NCI-H82 (cell line): Measurements from ENCODE around the gene RXRB.
A peak's percentile ranks its signal among the peaks of the same experiment; 100 is the strongest.

Experiments used
- DNase-seq: peaks from one replicate; lab custom pipeline; 2025; lab: John Stamatoyannopoulos, UW

The RXRB gene

DNA sequence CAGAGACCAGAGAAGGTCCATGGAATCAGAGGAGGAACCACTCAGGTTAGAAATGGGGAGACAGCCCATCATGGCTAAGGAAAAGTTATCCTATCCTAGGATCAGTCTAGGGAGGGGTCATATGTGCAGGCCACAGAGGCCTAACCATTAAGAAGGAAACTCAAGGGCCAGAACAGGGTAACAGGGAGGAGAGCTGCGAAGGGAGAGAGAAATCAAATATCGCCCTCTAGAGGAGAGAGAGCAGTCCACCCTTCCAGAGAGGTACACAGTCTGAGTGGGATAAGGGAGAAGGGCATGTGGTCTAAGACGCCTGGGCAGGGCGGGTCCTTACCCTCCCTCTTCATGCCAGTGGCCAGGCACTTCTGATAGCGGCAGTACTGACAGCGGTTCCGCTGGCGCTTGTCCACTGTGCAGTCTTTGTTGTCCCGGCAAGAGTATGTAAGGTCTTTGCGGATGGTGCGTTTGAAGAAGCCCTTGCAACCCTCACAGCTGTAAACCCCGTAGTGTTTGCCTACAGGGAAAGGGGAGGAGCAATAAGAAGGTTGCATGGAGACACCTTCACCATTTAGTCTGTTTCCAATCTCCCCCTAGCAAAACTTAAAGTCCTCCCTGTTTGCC is 2.9 kb downstream of the RXRB start:
- peak; percentile 88 for DNase-seq

DNA sequence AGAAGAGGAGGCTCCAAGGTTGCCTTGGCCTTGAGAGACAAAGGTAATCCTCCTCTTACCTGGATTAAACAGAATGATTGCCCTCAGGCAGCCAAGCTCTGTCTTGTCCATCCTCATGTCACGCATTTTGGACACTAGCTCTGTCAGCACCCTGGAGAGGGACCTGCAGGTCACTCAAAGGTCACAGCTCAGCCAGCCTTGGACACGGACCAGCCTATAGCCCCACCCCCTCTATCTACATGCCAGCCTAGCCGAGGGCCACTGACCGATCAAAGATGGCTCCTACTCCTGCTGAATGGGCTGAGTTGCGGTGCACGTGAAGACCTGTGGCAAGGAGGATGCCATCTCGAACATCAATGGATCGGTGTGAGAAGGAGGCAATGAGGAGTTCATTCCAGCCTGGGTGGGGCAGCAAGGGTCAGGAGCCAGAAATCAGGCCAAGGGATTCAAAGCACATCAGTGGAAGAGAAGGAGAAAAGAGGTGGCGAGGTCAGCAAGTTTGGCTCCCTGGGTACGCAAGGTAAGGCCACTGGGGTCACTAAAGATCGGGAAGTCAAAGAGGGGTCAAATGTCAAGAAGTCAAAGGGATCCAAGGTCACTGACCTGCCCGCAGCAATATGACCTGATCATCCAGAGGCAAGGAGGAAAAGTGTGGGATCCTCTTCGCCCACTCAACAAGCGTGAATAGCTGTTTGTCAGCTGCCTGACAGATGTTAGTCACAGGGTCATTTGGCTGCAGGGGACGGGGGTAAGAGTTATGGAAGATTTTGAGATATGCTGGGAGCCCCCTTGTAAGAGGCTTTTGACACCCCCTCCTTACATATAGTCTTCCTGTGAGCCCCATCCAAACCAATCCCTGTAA is 4.9 kb downstream of the RXRB start:
- DNase-seq = no peak

DNA sequence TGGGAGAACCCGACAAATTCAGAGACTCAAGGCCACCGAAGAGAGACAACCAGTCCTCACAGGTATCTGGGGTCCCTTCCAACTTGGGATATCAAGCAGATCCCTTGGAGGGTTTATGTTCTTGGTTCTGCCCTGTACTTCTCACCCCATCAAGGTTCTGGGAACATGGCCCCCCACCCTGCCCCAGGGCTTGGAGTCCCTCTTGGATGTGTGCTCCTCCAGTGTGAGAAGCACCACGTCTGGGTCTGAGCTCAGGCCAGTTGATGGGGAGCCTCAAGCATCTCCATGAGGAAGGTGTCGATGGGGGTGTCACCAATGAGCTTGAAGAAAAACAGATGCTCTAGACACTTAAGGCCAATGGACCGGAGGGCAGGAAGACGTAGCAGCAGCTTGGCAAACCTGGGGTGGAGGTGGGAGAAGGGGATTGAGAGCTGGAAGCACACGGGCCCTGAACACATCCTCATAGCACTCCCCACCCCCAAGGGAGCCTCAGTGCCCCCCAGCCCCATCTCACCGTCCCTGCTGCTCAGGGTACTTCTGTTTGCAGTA is 6.0 kb downstream of the RXRB start:
- no peak for DNase-seq

DNA sequence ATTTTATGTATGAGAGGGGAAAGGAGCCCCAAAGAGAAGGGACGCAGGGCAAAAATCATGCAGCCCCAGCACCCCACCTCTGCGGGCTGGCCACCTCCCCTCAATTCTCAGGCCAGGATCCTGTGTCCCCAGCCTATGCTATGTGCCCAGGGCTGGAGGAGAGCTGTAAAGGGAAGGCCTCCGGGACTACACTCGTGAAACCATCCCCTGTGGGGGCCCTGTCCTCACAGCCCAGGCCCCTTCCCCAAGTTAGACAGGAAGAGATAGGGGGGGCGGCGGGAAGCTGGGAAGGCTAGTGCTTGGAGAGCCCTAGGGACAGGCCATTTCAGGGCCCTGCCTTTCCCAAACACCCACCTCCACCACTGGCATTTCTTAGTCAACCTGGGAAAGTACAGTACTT is 6.8 kb downstream of the RXRB start:
- no peak for DNase-seq

DNA sequence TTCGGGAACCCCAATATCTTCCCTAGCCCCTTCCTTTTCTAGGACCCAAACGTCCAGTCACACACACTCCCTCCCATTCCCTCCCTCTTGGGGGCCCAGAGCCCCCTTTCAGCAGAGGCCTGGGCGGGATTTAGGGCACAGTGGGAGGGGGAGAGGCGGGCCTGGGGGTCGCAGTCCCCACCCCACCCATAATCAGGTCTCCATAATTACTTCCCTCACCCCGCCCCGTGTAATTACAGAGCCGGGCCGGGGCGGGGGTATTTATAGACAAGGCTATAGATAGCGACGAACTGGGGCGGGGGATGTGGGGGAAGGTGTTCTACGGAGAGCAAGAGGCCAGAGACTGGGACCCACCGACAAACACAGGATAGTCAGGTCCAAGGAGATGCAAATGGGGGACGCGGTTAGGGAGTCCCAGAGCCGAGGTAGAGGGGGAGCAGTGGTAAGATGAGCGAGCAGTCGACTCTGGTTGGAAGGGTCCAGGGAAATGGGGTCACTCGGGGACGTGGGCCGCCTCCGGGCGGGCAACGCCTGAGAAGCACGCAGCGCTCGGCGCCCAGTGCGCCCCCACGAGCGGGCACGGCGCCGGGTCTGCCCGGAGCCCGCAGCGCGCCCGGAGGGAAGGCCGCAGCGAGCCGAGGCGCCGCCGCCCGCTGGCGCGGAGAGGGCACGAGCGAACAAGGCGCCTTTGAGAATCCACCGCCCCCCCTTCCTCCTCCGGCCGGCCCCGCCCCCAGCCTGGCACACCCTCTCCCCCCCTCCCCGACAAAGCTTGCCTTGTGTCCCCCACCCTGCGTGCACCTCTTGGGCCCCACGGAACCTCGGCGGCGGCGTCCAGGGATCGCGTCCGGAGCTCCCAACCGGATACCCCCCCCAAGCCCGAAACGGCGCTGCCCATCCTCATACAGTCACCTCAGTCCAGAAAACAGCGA is 7.5 kb downstream of the RXRB start:
- DNase-seq = peak; percentile 55

DNA sequence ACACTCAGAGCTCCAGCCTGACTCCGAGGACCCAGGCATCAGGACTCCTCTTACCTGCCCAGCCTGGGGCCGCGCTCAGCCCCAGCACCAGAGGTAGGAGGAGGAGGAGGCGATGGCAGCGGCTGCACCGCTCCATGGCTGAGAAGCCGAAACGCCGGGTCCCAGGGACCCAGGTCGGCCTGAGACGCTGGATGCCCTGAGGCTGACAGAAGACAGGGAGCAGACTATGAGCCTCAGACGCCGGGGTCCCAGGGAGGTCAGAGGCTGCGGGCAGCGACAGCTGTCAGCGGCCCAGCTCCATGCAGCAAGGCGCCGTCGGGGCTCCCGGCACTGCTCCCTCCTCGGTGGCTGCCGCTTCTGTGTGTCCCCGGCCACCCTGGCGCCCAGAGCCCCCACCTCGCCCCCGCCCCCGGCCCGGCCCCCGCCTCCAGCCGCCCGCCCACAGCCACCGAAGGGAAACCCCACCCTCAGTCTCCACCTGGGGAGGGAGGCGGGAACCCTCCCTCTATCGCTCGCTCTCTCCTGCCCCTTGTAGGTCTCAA is 8.3 kb downstream of the RXRB start, which contains the start of gene COL11A2:
TSS of gene COL11A2 (minus strand) at position 363 of the 542 bp plus-strand sequence. CDS start at position 136, 227 bp downstream.
- peak; percentile 32 for DNase-seq

DNA sequence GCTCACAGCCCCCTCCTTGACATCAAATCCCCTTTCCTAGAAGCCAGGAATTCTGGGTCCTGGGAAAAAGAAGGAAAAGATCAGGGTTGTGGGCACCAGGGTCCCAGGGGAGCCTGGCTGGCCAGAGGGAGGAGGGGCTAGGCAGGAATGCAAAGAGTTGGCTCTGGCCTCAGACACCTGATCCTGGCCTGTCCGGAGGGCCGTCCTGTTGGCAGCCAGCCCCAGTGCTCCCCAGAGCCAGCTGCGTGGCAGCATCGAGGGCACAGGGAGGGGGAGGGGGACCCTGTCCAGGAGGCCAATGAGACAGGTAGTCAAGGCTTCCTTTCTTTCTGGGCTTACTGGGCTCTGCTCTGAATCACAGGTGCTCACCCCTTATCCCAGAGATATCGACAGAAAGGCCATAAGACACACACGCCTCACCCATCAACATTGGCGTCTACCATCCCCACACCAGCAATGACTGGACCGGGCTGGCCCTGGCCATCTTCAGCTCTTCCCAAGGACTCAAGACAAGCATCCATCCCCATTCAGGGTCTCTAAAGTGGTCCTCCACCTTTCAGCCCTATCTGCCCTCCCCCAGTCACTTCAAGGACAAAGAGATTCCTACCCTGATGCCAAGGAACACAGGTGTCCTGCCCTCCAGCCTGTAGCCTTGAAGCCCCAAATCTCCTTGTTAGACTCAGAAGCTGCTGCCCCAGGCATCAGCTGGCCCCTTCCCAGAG is 8.9 kb downstream of the RXRB start:
- no peak for DNase-seq

DNA sequence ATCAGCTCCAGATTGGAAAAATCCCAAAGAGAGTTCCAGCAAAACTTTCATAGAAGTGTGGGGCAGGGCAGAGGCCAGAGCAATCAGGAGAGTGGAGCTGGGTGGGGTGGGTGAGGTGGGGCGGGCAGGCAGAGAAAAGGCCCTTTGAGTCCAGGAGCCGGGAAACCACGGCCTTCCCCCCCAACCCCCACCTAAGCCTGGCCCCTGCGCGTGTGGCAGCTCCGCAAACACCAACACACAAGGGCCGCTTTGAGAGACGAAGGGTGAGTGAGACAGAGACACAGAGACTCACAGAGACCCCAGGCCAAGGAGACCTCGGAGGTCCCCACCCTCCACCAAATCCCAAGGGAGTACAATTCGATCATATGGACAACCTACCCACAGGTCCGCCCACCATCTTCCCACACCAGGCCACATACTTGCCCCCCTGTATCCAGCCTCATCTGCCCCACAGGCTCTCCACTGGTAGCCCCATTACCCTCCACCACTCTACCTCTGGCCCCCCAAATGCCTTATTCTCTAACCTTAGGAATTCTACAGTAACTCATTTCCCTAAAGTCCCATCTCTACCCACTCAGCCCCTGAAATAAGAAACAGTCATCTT is 9.9 kb downstream of the RXRB start:
- no peak for DNase-seq

DNA sequence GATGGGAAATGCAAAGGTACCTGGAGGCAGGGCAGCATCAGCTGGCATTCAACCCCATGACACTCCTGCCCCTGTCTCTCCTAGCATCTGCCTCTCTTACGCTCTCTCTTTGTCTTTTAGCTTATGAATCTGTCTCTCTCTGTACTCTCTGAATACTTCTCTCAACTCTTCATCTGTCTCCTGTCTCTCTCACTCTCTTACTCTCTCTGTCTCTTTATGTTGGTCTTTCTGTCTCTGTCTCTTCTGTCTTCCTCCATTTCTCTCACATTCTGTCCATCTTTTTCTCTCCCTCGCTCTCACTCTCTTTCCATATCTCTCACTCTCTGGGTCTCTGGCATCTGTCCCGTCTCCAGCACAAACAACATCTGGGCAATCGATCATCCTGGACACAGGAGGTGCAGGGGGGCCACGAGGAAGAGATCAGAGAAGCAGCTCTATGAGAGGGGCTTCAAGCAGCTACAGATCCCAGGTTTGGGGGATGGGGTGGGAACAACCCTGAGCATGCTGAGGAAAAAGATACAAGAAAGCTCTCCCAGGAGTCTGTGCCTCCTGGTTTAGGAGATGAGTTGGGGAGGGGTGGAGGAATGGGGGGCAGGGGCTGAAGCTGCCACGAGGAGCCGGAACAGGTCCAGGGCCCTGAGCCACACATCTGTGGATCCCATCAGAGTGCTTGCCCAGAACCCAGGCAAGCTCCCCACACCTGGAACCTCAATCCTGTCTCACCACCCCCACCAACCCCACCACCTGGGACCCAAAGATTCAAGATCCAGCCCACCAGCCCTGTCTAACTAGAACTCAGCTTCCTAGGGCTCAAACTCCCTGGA is 10.6 kb downstream of the RXRB start:
- DNase-seq = no peak

DNA sequence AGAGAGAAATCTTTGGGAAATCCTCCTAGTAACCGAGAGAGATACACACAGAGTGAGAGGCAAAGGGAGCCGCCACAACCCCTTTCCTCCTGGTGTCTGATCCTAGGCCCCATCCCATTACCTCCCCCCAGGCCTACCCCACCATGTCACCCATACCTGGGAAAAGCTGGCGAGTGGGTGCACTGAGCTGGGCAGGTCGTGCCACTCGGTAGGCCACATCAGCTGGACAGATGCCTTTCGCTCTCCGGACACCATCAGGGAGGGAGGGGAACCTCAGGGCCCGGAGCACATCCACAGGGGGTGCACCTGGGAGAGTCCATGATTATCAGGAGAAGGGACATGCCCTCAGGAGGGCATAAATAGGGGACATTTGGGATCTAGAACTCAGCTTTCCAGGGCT is 11.3 kb downstream of the RXRB start:
- DNase-seq = no peak

DNA sequence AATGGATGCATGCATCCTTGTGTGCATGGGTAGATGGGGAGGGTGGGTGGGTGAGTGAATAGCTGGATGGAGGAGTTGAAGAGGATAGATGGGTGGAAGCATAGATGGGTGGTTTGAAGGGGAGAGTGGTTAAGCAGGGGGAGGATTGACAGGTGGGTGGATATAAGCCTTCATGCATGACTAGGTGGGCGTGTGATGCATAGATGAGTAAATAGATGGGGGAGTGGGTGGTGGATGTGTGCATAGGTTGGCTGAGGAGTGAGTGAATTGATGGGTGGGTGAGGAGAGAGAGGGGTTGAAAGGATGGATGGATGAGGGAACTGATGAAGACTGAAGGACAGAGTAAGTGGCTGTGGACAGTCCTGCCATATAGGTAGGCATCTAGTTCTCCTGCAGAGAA is 12.7 kb downstream of the RXRB start:
- no peak for DNase-seq

DNA sequence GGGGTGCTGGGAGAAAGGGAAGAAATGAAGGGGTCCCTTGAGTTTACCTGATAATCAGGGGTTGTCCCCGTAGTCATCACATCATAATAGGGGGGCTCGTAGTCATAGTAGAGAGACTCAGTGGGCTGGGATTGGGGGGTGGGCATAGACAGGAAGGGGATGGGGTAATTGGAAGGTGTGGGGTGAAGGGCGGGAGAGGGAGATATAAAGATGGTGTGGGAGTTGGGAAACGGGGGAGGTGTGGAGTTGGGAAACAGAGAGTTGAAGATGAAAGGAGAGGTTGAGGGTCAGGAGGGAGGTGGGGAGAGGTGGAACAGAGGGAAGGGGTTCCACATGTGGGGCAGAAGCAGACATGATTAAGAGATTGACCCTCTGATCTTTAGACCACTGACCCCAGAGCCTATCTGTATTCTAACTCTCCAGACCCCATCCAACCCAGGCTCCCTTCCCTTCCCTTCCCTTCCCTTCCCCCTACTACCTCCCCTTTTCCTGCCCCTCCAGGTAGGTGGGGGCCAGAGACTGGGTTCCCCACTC is 14.7 kb downstream of the RXRB start:
- no peak for DNase-seq

DNA sequence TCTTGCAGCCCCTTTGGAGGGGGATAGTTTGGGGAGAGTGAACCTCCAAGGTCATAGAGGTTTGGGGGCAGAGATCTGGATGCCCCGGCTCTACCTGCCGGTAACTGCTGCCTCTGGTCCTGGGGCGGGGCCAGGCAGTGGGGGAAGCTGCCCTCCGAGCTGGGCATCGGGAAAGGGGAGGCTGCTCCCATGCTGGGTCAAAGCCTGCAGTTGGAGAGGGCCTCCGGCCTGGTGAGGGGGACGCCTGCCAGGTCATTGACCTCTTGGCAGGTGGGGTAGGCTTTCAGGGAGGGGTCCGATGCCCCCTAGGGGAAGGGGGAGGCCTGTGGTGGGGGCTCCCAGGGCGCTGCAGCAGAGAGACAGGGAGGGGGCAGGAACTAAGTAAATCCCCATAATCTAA is 15.3 kb downstream of the RXRB start:
- DNase-seq = no peak

DNA sequence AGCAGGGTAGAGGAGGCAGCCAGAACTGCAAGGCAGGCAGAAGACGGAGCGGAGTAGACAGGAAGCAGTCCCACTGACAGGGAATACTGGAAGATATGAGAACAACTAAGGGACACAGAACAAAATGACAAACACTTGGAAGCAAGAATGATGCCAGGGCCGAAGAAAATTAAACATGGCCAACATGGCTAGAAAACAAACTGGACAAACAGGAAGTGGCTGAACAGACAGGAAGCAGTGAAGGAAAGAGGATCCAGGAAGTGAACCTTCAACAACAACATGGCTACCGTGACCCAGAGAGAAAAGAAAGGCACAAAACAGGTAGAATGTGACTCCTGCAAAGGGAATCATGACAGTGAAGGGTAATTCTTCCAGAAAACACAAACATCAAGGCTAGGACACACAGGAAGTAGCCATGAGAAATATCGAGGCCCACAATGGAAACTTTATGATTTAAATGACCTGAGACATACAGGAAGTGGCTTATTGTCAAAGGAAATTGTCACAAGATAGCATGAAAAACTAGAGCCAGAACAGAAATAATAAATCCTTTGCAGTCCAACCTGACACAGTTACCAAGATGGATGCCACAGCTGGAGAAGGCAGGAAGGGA is 17.3 kb downstream of the RXRB start:
- DNase-seq = no peak

DNA sequence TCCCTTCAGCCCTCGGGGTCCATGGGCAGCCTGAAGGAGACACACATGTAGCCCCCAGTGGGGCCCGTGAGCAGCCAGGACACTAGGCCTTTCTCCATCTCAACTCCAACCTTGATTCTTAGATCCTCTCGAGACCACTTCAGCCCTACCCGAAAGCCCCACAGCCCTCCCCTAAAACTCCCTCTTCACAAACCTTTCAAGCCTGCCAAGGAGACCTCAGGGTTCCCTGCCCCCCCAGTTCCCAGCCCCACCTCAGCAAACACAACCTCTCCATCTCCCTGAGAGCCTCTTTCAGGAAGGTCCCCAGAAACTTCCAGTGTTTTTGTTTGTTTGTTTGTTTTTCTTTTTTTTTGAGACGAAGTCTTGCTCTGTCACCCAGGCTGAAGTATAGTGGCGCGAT is 19.3 kb downstream of the RXRB start:
- no peak for DNase-seq

DNA sequence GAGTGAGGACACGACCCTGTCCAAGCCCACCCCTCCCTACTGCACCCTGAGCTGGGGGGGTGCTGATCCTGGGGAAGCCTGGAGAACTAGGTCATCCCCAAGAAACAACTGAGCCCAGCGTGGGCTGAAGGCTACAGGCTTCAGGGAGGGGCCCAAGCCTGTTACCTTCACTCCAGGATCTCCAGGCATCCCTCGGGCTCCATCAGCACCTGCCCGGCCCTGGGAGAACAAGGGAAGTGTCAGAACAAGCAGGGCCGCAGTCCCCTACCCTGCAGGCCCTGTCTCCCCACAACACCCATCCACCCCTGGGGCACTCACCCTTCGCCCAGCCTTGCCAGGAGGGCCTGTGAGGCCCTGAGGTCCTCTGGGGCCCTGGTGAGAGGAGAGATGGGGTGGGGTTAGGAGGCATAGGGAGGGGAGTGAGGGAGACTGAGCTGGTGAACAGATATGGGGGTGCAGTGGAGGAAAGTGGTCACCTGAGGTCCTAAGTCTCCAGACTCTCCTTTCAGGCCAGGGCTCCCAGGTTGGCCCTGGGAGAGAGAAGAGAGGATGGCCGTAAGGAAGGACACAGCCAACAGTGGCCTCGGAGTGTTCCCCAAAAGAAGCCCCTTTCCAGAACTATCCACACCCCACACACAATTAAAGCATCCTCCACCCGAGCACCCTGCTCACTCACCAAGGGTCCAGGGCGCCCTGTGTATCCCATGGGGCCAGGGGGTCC is 21.6 kb downstream of the RXRB start:
- no peak for DNase-seq

DNA sequence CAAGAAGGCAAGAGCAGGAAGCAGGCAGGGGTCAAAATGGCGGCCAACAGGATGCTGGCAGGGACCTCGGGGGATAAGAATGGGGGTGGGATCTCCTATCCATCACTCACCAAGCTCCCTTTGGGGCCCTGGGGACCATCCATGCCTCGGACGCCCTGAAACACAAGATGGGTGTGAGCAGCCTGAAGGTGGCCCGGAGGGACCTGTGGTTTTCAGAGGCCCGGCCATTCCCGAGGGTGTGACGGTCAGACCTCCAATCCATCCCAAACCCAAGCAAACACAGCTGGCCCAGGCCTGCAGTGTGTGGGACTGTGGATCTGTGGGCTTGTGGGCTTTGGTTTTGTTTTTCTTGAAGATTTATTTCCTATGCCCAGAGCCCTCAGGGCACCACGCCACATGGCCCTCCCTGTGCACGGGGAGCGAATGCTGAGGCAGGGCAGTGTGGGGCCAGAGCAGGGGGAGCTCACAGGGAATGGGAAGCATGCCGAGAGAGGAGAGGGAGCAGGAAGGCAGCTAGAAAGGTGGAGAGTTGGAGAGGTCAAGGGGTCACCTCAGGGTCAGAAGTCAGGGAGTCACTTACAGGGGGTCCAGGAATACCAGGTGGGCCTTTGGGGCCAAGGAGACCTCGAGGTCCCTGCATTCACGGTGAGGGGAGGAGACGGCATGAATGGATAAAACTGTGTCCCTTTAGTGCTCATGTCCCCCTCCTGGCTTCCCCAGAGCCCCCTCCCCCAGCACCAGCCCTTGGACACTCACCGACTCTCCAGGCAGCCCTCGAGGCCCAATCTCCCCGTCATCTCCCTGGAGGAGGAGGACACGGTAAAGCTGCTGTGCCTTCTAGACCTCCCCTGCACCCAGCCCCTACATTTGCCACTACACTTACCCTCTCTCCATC is 22.7 kb downstream of the RXRB start:
- no peak for DNase-seq
